Mammary epithelial cell (primary cell): ENCODE results near the gene IL20RB.

Source experiments
- CTCF ChIP-seq, 2 donors: IDR thresholded peaks in 1 of 2; conservative IDR thresholded peaks in 1 of 2; 2 replicates each; pipeline ENCODE4 v1.5.1; 2011 to 2012; ENCODE audit warnings: inconsistent platforms in 2 of 2, low read length in 2 of 2, mild to moderate bottlenecking in 2 of 2, control low read depth in 1 of 2, low read depth in 1 of 2; ENCODE audit not compliant: insufficient read depth in 1 of 2; ENCODE audit errors: extremely low read depth in 1 of 2
- EZH2 ChIP-seq: IDR thresholded peaks from 2 replicates; pipeline ENCODE4 v1.6.1; 2012; ENCODE audit warnings: low read length, inconsistent platforms, borderline replicate concordance

GRCh38 chr3:136946978-136947377 is 10.8 kb upstream of the IL20RB start:
- TF ChIP-seq CTCF (conservative IDR thresholded peaks at IDR 0.05 in 1 of 2, IDR thresholded peaks at IDR 0.05 in 1 of 2; ENCODE audit: extremely low read depth in 1 of 2, insufficient read depth in 1 of 2, low read depth in 1 of 2, low read length in 2 of 2): no peak
- TF ChIP-seq EZH2: no peak
